OCI-LY1 (cell line): ENCODE results near the gene ADCY9.
"Not testable (repeated sequence)": the region's sequence is repeated elsewhere in the genome, so short reads cannot be mapped to it uniquely, and the experiment has no call there.

Experiments used
- H2AFZ ChIP-seq: fragments of 200-600 bp; sonication (generic), shearing (Covaris generic); 2 replicates; pipeline ENCODE4 v1.6.0; 2014; ENCODE audit warnings: antibody characterized with exemption, mild to moderate bottlenecking, low read length
- H3F3A ChIP-seq: fragments of 200-600 bp; sonication (generic), shearing (Covaris generic); 2 replicates; pipeline ENCODE4 v1.6.0; 2014; ENCODE audit warnings: mild to moderate bottlenecking, antibody characterized with exemption, low read length, moderate library complexity; ENCODE audit not compliant: insufficient read depth
- H3K27ac ChIP-seq: fragments of 200-600 bp; sonication (generic); 2 replicates; pipeline ENCODE4 v1.5.1; 2014; ENCODE audit warnings: low read length, mixed run types, mild to moderate bottlenecking, low read depth; ENCODE audit not compliant: poor library complexity, severe bottlenecking
- H3K27me3 ChIP-seq: fragments of 200-600 bp; sonication (generic); 2 replicates; pipeline ENCODE4 v1.6.0; 2014; ENCODE audit warnings: antibody characterized with exemption, mild to moderate bottlenecking, low read length, moderate library complexity; ENCODE audit not compliant: insufficient read depth
- H3K36me3 ChIP-seq: fragments of 200-600 bp; sonication (generic); 2 replicates; pipeline ENCODE4 v1.6.1; 2014; ENCODE audit warnings: mild to moderate bottlenecking, antibody characterized with exemption, low read length, moderate library complexity, mixed read lengths; ENCODE audit not compliant: insufficient read depth
- H3K4me1 ChIP-seq: fragments of 200-600 bp; sonication (generic); 2 replicates; pipeline ENCODE4 v1.5.1; 2014; ENCODE audit warnings: mild to moderate bottlenecking, low read length, moderate library complexity; ENCODE audit not compliant: insufficient read depth, severe bottlenecking
- H3K4me2 ChIP-seq: fragments of 200-600 bp; sonication (generic), shearing (Covaris generic); 2 replicates; pipeline ENCODE4 v1.6.1; 2014; ENCODE audit warnings: low read length
- H3K4me3 ChIP-seq: fragments of 200-600 bp; sonication (generic); 2 replicates; pipeline ENCODE4 v1.5.1; 2014; ENCODE audit warnings: low read length, low read depth, mild to moderate bottlenecking, mixed read lengths; ENCODE audit not compliant: poor library complexity, severe bottlenecking
- H3K79me2 ChIP-seq: fragments of 200-600 bp; shearing (Covaris generic); 2 replicates; pipeline ENCODE4 v1.6.1; 2016; ENCODE audit warnings: mixed run types, low read length, mixed read lengths; ENCODE audit not compliant: insufficient read depth
- H3K9ac ChIP-seq: fragments of 200-600 bp; sonication (generic), shearing (Covaris generic); 2 replicates; pipeline ENCODE4 v1.6.1; 2014; ENCODE audit warnings: mild to moderate bottlenecking, low read length, mixed read lengths
- H3K9me2 ChIP-seq: fragments of 200-600 bp; sonication (generic), shearing (Covaris generic); 2 replicates; pipeline ENCODE4 v1.6.1; 2014; ENCODE audit warnings: low read depth, mild to moderate bottlenecking, low read length, mixed read lengths
- H3K9me3 ChIP-seq: fragments of 200-600 bp; shearing (Covaris generic); 2 replicates; pipeline ENCODE4 v1.6.1; 2014; ENCODE audit warnings: low read length, mixed read lengths
- H4K20me1 ChIP-seq: fragments of 200-600 bp; sonication (generic), shearing (Covaris generic); 2 replicates; pipeline ENCODE4 v1.6.0; 2016; ENCODE audit warnings: mild to moderate bottlenecking, low read length; ENCODE audit not compliant: insufficient read depth
- CTCF ChIP-seq: fragments of 200-600 bp; sonication (generic), shearing (Covaris generic); IDR thresholded peaks from 2 replicates; pipeline ENCODE4 v1.5.1; 2017; ENCODE audit warnings: mild to moderate bottlenecking, antibody characterized with exemption, low read length, moderate library complexity, mixed read lengths
- EZH2 ChIP-seq: fragments of 200-600 bp; sonication (generic), shearing (Covaris generic); IDR thresholded peaks from 2 replicates; pipeline ENCODE4 v1.8.0; 2017; ENCODE audit warnings: borderline replicate concordance, mixed run types, mild to moderate bottlenecking, antibody characterized with exemption, low read length, moderate library complexity, mixed read lengths

ADCY9 gene

DNA sequence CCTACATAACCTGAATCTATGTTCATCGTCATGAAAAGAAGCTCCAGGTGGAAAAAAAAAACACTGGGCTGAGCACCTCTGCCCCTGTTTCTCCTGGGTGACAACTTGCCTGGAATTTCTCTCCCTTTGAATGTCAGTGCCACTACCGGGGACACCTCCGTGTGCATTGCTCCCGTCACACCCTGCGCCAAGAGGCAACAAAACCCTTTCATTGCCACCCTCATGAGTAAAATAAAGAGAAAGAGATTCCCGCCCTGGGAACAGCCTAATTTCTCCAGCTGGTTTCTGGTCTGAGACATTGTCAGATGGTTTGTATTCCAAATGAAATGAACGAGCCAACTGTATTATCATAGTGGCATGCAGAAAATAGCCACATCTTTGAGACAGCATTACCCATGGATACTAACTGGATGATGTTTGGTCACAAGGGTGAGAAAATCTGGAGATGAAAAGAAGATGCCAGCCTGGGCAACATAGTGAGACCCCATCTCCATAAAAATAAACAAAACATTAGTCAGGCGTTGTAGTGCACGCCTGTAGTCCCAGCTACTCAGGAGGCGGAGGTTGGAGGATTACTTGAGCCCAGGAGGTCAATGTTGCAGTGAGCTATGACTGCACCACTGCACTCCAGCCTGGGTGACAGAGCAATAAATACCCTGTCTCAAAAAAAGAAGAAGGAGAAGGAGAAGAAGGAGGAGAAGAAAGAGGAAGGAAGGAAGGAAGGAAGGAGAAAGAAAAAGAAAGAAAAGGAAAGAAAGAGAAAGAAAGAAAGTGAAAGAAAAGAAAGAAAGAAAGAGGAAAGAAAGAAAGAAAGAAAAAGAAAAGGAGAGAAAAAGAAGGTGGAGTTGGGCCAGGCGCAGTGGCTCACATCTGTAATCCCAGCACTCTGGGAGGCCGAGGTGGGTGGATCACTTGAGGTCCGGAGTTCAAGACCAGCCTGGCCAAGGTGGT, 42.2 kb upstream of the ADCY9 start:
- Histone ChIP-seq H3K27ac (no peak overlapping the region), H3K9ac (no peak overlapping the region), H3K9me3 (no peaks in the 10 kb centered on the region), H3K9me2 (no peaks in the 10 kb centered on the region), H3K4me2 (no peak overlapping the region), H3K4me3 (no peak overlapping the region), H3K4me1 (no peaks in the 10 kb centered on the region), H3K36me3 (no peaks in the 10 kb centered on the region; the same call in 1 of the 2 replicates), H3K79me2 (no peaks in the 10 kb centered on the region), H2AFZ (no peak overlapping the region), H4K20me1 (no peaks in the 10 kb centered on the region), H3F3A (no peaks in the 10 kb centered on the region), H3K27me3 (no peaks in the 10 kb centered on the region)
- TF ChIP-seq EZH2: no peak
- TF ChIP-seq CTCF: no peak

DNA sequence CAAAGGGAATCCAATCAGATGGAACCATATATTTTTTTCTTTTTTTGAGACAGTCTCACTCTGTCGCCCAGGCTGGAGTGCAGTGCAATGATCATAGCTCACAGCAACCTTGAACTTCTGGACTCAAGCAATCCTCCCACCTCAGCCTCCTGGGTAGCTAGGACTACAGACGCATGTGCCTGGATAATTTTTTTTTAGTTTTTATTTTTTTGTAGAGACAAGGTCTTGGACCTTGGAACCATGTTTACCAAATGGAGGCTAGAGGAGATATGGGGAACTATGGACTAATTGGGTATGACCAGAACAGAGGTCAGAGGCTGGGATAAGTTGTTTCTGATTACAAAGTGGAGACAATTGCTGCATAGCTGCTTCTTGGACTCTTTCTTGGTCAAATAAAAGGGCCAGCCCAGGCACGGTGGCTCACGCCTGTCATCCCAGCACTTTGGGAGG, 41.2 kb upstream of the ADCY9 start:
- Histone ChIP-seq H3K9me3 (no peaks in the 10 kb centered on the region), H4K20me1 (no peaks in the 10 kb centered on the region), H3K79me2 (no peaks in the 10 kb centered on the region), H3K9ac (no peak overlapping the region), H3K27ac (no peak overlapping the region), H3K36me3 (no peaks in the 10 kb centered on the region; the same call in 1 of the 2 replicates), H3K9me2 (no peaks in the 10 kb centered on the region), H3K4me1 (no peaks in the 10 kb centered on the region), H3K4me3 (no peak overlapping the region), H3K4me2 (no peak overlapping the region), H3K27me3 (no peaks in the 10 kb centered on the region), H3F3A (no peaks in the 10 kb centered on the region), H2AFZ (no peak overlapping the region)
- TF ChIP-seq EZH2: no peak
- TF ChIP-seq CTCF: no peak

GRCh38 chr16:4156503-4156902, 40.3 kb upstream of the ADCY9 start:
- not testable (repeated sequence) for H4K20me1 ChIP-seq, H3K36me3 ChIP-seq, H3K4me1 ChIP-seq, H3K9me3 ChIP-seq, H3F3A ChIP-seq, H3K9ac ChIP-seq, H3K4me3 ChIP-seq, H3K4me2 ChIP-seq, H3K9me2 ChIP-seq, H3K79me2 ChIP-seq, H3K27me3 ChIP-seq, H2AFZ ChIP-seq, H3K27ac ChIP-seq

DNA sequence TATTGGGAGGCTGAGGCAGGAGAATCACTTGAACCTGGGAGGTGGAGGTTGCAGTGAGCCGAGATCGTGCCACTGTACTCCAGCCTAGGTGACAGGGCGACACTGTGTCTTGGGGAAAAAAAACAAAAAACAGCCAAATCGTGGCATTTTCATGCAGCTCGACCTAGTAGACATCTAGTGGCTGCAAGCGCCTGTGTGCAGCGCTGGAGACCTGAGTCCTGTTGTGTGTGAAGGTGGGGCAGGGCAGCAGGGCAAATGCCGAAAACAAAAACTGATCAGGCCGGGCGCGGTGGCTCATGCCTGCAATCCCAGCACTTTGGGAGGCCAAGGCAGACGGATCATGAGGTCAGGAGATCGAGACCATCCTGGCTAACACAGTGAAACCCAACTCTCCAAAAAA, 37.1 kb upstream of the ADCY9 start:
- H3K4me1 ChIP-seq, H3K36me3 ChIP-seq, H2AFZ ChIP-seq, H3K79me2 ChIP-seq, H3K9me3 ChIP-seq, H3F3A ChIP-seq, H4K20me1 ChIP-seq, H3K4me2 ChIP-seq, H3K27me3 ChIP-seq, H3K27ac ChIP-seq, H3K9ac ChIP-seq, H3K9me2 ChIP-seq, H3K4me3 ChIP-seq: not testable (repeated sequence)
